Parathyroid adenoma (tissue), 2 donors: ENCODE measurements around the gene DGLUCY.

Experiments used
- H2AFZ ChIP-seq: fragments of 300-600 bp; sonication (generic); one replicate; pipeline ENCODE4 v1.7.0; 2017; ENCODE audit warnings: antibody characterized with exemption, mild to moderate bottlenecking
- H3K27ac ChIP-seq: fragments of 300-600 bp; sonication (generic); one replicate; pipeline ENCODE4 v1.7.0; 2017
- H3K27me3 ChIP-seq: fragments of 300-600 bp; sonication (generic); one replicate; pipeline ENCODE4 v1.7.0; 2017; ENCODE audit warnings: low read length; ENCODE audit not compliant: control insufficient read depth, insufficient read depth
- H3K36me3 ChIP-seq: fragments of 300-600 bp; sonication (generic); one replicate; pipeline ENCODE4 v1.7.0; 2017; ENCODE audit warnings: low read length; ENCODE audit not compliant: control insufficient read depth, insufficient read depth
- H3K4me1 ChIP-seq: fragments of 300-600 bp; sonication (generic); one replicate; pipeline ENCODE4 v1.7.0; 2017; ENCODE audit warnings: control low read depth
- H3K4me2 ChIP-seq: fragments of 300-600 bp; sonication (generic); one replicate; pipeline ENCODE4 v1.7.0; 2017; ENCODE audit warnings: low read length
- H3K4me3 ChIP-seq: fragments of 300-600 bp; sonication (generic); one replicate; pipeline ENCODE4 v1.7.0; 2017; ENCODE audit warnings: low read depth, low read length
- H3K79me2 ChIP-seq: fragments of 300-600 bp; sonication (generic); one replicate; pipeline ENCODE4 v1.7.0; 2017; ENCODE audit warnings: control low read depth
- H3K9ac ChIP-seq: fragments of 300-600 bp; sonication (generic); one replicate; pipeline ENCODE4 v1.7.0; 2017; ENCODE audit warnings: mild to moderate bottlenecking
- H3K9me3 ChIP-seq: fragments of 300-600 bp; sonication (generic); one replicate; pipeline ENCODE4 v1.7.0; 2017; ENCODE audit warnings: low read length; ENCODE audit not compliant: control insufficient read depth
- TF ChIP-seq, protein P1 (sequence below): fragments of 300-600 bp; sonication (generic); IDR thresholded peaks from one replicate; pipeline ENCODE4 v1.7.0; 2017; ENCODE audit warnings: antibody characterized with exemption, mild to moderate bottlenecking
- donor health status: primary hyperparathyroidism.

The DGLUCY gene

DNA sequence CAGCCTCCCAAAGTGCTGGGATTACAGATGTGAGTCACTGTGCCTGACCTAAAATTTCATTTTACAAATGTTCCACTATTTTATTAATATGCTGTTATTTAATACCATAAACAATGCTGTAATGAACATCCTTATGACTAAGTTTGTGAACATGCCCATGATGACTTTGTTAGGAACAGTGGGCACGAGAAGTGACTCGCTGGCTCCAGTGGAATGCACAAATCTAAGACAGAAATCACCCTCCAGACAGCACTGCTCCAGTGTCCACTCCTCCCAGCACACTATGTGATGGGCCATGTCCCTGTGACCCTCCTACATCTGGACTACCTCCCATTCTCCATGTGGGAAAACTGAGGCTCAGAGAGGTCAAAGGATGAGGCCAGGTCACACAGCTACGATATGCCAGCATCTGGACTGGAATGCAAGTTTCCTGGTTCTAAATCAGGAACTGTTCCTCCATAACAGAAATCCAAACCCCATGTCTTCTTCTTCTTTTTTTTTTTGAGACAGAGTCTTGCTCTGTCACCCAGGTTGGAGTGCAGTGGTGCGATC lies 72.7 kb downstream of the DGLUCY start:
- Histone ChIP-seq H3K9me3 (no peaks in the 10 kb centered on the region), H2AFZ (no peak overlapping the region), H3K4me2 (no peak overlapping the region), H3K36me3 (no peaks in the 10 kb centered on the region), H3K27ac (no peak overlapping the region), H3K79me2 (no peaks in the 10 kb centered on the region), H3K4me1 (no peaks in the 10 kb centered on the region), H3K9ac (no peak overlapping the region), H3K27me3 (no peaks in the 10 kb centered on the region), H3K4me3 (no peak overlapping the region)
- TF ChIP-seq, protein P1, sequence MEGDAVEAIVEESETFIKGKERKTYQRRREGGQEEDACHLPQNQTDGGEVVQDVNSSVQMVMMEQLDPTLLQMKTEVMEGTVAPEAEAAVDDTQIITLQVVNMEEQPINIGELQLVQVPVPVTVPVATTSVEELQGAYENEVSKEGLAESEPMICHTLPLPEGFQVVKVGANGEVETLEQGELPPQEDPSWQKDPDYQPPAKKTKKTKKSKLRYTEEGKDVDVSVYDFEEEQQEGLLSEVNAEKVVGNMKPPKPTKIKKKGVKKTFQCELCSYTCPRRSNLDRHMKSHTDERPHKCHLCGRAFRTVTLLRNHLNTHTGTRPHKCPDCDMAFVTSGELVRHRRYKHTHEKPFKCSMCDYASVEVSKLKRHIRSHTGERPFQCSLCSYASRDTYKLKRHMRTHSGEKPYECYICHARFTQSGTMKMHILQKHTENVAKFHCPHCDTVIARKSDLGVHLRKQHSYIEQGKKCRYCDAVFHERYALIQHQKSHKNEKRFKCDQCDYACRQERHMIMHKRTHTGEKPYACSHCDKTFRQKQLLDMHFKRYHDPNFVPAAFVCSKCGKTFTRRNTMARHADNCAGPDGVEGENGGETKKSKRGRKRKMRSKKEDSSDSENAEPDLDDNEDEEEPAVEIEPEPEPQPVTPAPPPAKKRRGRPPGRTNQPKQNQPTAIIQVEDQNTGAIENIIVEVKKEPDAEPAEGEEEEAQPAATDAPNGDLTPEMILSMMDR: no peak

DNA sequence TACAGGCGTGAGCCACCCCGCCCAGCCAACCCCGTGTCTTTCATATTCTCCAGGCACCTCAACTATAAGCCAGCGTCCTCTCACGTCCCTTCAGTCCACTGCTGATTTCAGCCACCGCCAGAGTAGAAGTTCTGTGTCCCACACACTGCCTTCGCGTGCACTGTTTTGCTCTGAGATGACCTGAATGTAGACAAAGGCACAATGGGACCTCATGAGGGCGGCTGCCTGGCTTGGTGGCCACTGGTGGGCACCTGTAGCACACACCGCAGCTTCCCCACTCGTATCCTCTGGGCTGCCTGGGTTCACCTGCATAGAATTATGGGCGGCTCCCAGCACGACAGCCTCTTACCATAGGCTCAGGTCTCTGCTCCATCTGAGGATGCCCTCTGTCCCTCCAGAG lies 73.4 kb downstream of the DGLUCY start:
- Histone ChIP-seq H3K36me3 (no peaks in the 10 kb centered on the region), H3K9me3 (no peaks in the 10 kb centered on the region), H3K4me1 (no peaks in the 10 kb centered on the region), H3K4me2 (no peak overlapping the region), H3K27me3 (no peaks in the 10 kb centered on the region), H3K9ac (no peak overlapping the region), H2AFZ (no peak overlapping the region), H3K27ac (no peak overlapping the region), H3K4me3 (no peak overlapping the region), H3K79me2 (no peaks in the 10 kb centered on the region)
- TF ChIP-seq, protein P1: no peak

DNA sequence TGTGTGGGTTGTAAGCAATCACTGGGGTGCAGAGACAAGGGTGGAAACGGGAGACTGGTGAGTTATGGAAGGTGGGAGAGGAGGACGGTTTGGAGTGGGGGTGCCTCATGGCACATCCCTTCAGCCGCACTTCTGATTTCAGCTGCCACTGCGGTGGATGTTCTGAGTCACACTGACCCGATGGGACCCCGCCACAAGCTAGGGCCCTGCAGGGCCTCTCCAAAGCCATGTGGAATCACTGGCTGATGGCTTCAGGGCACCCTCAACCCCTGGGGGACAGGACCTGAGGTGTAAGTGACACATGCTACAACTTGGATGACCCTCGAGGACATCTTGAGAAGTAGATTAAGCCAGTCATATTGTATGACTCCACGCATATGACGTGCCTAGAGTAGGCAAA lies 77.0 kb downstream of the DGLUCY start:
- H3K27me3 ChIP-seq: no peaks in the 10 kb centered on the region
- no peak overlapping the region for H3K27ac ChIP-seq
- no peaks in the 10 kb centered on the region for H3K9me3 ChIP-seq
- H3K9ac ChIP-seq: no peak overlapping the region
- TF ChIP-seq, protein P1: no peak
- no peaks in the 10 kb centered on the region for H3K79me2 ChIP-seq
- H3K4me1 ChIP-seq: no peaks in the 10 kb centered on the region
- no peak overlapping the region for H3K4me3 ChIP-seq
- H3K36me3 ChIP-seq: no peaks in the 10 kb centered on the region
- H3K4me2 ChIP-seq: no peak overlapping the region
- no peak overlapping the region for H2AFZ ChIP-seq

DNA sequence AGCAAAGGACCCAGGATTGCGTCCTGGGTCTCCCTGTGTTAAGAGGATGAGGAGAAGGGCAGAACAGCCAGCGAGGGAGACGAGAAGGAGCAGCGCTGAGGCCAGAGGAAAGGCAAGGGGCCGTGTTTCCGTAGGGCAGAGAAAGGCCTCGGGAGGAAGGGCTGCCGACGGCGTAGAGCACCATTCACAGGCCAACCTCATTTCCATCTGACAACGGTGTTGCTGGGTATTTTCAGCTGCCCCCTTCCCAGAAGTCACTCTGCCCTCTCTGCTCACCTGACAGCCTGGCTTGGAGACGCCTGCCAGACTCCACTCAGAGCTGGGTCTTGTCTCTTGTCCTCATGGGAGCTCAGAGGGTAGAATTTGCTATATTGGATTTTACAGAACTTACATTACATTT lies 79.2 kb downstream of the DGLUCY start:
- Histone ChIP-seq H3K27me3 (no peaks in the 10 kb centered on the region), H3K27ac (no peak overlapping the region), H3K4me1 (no peaks in the 10 kb centered on the region), H3K79me2 (no peaks in the 10 kb centered on the region), H3K36me3 (no peaks in the 10 kb centered on the region), H3K4me2 (no peak overlapping the region), H2AFZ (no peak overlapping the region), H3K4me3 (no peak overlapping the region), H3K9me3 (no peaks in the 10 kb centered on the region), H3K9ac (no peak overlapping the region)
- TF ChIP-seq, protein P1: no peak

DNA sequence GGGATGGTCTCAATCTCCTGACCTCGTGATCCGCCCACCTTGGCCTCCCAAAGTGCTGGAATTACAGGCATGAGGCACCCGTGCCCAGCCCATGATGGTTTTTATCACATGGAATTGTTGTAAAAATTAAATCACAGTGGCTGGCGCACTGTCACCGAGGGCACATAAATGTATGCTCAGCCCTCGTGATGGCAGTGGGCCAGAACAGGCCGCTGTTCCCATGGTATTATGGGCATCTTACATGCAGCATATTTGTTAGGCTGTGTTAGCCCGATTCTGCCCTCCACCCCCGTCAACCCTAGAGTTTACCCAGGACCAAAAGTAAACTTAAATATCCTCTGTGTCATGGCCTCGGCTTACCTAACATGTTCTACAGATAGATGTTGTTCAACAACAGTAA lies 82.0 kb downstream of the DGLUCY start:
- Histone ChIP-seq H3K79me2 (no peaks in the 10 kb centered on the region), H3K4me1 (no peaks in the 10 kb centered on the region), H3K4me2 (no peak overlapping the region), H2AFZ (no peak overlapping the region), H3K9ac (no peak overlapping the region), H3K4me3 (no peak overlapping the region), H3K36me3 (no peaks in the 10 kb centered on the region), H3K27ac (no peak overlapping the region), H3K27me3 (no peaks in the 10 kb centered on the region), H3K9me3 (no peaks in the 10 kb centered on the region)
- TF ChIP-seq, protein P1: no peak
